Brain microvascular endothelial cell (primary cell): Measurements from ENCODE around the gene EFCAB14.
A peak's percentile ranks its signal among the peaks of the same experiment; 100 is the strongest.

ENCODE experiments used
- DNase-seq: peaks from one replicate; pipeline ENCODE4 v3.0.0-alpha.2; 2020
- H3K27ac ChIP-seq: fragments of 250-450 bp; sonication (Bioruptor Pico); 2 replicates; pipeline ENCODE4 v1.5.1; 2020; ENCODE audit warnings: mild to moderate bottlenecking, moderate library complexity
- H3K27me3 ChIP-seq: fragments of 250-450 bp; sonication (Bioruptor Pico); replicated peaks from 2 replicates; pipeline ENCODE4 v1.5.1; 2020; ENCODE audit warnings: mild to moderate bottlenecking
- H3K36me3 ChIP-seq: fragments of 250-450 bp; sonication (Bioruptor Pico); replicated peaks from 2 replicates; pipeline ENCODE4 v1.5.1; 2020; ENCODE audit warnings: mild to moderate bottlenecking
- H3K4me3 ChIP-seq: 2 replicates; pipeline ENCODE4 v1.5.1; 2011; ENCODE audit warnings: low read depth, mild to moderate bottlenecking, control low read depth, low read length, moderate library complexity
- CTCF ChIP-seq: IDR thresholded peaks from 2 replicates; pipeline ENCODE4 v1.5.1; 2011; ENCODE audit warnings: low read depth, mild to moderate bottlenecking, moderate library complexity, low read length, control low read depth, inconsistent platforms; ENCODE audit errors: missing control alignments
- in situ Hi-C: cut with HindIII; loops from 2 replicates; pipeline ENCODE4 v1.10.0; 2017; ENCODE audit warnings: low sequenced_read_pairs, low pct_ligation_motif_present

Gene EFCAB14

GRCh38 chr1:46718727-46719622 is at the start of gene EFCAB14:
EFCAB14 (minus strand) TSS chr1:46719114; CDS start chr1:46718087, 1,027 bp downstream.
- no peak for TF ChIP-seq CTCF
- peak within 1 kb of the TSS; percentile 90 for H3K4me3 ChIP-seq
- in situ Hi-C loops: no loop called here
- H3K36me3 ChIP-seq: peaks cover 23% of the 10 kb centered on the region
- H3K27ac ChIP-seq: peak within 1 kb of the TSS; percentile 66
- H3K27me3 ChIP-seq: no peaks in the 10 kb centered on the region
- DNase-seq: peak; percentile 88

DNA sequence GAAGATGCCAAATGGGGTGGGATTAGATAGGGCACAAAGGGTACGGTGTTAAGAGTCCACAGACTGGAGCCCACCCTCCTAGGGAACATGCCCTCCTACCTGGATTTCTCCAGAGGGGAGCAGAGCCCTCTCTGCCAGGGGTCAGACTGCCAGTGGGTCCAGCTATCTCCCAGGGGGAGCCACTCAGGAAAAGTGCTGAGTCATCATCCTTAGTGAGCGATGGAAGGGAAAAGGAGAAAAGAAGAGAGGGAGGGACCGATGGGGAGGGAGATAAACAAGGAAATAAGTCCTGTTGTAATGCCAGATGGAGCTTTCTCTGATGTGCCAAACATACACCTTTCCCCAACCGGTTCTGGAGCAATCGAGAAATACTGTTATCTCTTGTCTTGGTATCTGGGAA is 49.5 kb upstream of the EFCAB14 start:
- in situ Hi-C loops: no loop called here
- H3K27me3 ChIP-seq: no peaks in the 10 kb centered on the region
- no peak overlapping the region for H3K4me3 ChIP-seq
- no peak overlapping the region for H3K27ac ChIP-seq
- TF ChIP-seq CTCF: no peak
- no peak for DNase-seq
- H3K36me3 ChIP-seq: no peaks in the 10 kb centered on the region

DNA sequence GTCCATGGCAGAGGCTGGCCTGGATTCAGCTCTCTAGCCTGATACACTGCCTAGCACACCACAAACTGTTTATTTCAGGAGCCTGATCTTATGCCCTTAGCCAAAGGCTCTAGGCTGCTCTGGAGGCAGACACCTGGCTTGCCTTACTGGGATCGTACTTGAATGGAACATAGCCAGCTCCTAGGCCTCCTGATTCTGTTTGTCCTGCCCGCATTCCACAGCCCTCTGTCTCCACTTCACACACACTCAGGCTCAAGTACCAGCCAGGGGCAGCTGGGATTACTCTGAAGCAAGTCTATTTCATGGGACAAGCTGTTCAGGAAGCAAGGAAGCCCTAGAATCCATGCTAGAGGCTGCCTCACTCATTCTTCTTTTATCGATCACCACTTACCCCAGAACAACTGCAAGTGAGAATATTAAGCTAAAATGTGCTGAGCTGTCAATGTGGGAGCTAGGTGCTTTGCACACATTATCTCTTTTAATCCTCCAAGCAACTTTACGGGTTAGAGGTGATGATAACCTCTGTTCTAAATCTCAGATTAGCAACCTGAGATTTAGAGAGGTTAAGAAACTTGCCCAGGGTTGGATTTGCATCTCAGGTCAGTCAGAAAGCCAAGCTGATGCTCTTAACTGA is 48.9 kb upstream of the EFCAB14 start:
- Histone ChIP-seq H3K4me3 (no peak overlapping the region), H3K27me3 (no peaks in the 10 kb centered on the region), H3K36me3 (no peaks in the 10 kb centered on the region), H3K27ac (no peak overlapping the region)
- in situ Hi-C loops: no loop called here
- no peak for DNase-seq
- no peak for TF ChIP-seq CTCF

DNA sequence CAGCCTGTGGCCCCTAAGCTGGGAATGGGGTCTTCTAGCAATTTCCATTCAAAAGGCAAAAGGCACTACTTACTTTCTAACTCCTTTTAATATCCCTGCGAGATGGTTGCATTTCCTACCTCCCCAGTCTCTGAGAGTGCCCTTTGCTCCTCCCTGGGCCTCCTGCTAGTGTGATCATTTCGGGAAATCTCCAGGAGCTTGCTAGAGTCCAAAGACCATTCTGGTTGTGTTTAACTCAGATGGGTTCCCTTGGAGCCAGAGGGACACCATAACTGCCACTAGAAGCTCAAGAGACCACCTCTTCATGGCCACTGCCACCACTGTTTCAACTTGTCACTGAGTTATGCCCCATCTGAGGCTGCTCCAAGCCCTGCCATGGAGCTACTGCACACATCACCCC is 45.5 kb upstream of the EFCAB14 start:
- no peak for DNase-seq
- Histone ChIP-seq H3K4me3 (no peak overlapping the region), H3K27me3 (no peaks in the 10 kb centered on the region), H3K36me3 (no peaks in the 10 kb centered on the region), H3K27ac (no peak overlapping the region)
- in situ Hi-C loops: no loop called here
- no peak for TF ChIP-seq CTCF

DNA sequence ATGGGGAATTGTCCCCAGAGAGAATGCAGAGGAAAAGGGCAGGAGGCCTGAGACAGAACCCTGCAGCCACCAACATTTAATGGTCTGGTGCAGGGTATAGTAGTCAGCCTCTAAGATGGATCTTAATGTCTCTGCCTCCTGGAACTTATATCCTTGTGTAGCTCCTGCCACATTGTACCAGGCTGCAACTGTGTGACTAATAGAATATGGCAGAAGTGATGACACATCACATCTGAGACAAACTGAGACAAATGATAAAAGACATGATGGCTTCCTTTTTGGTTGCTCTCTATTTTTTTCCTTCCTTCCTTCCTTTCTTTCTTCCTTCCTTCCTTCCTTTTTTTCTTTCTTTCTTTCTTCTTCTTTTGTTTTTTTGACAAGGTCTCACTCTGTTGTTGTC is 42.8 kb upstream of the EFCAB14 start:
- no peak for TF ChIP-seq CTCF
- Histone ChIP-seq H3K27ac (no peak overlapping the region), H3K4me3 (no peak overlapping the region), H3K27me3 (no peaks in the 10 kb centered on the region), H3K36me3 (no peaks in the 10 kb centered on the region)
- no peak for DNase-seq
- in situ Hi-C loops: no loop called here
